H9 (cell line): ENCODE measurements around the gene ARHGAP24. TPM values are rescaled to one million over a fixed set of nuclear protein-coding genes. Genes with fewer than 3 reads are reported as not detected.

ENCODE experiments used
- DNase-seq: peaks from one replicate; pipeline ENCODE4 v3.0.0-alpha.2; 2017
- H2AFZ ChIP-seq: one replicate; pipeline ENCODE4 v1.6.1; 2013; ENCODE audit warnings: mild to moderate bottlenecking, low read length, control low read depth, moderate library complexity
- H2AK5ac ChIP-seq: 2 replicates; pipeline ENCODE4 v1.6.1; 2013; ENCODE audit warnings: low read length, control low read depth, mixed read lengths; ENCODE audit not compliant: insufficient read length
- H2BK120ac ChIP-seq: one replicate; pipeline ENCODE4 v1.6.1; 2013; ENCODE audit warnings: low read depth, mild to moderate bottlenecking, low read length, control low read depth, inconsistent platforms; ENCODE audit not compliant: poor library complexity, severe bottlenecking
- H2BK12ac ChIP-seq: 2 replicates; pipeline ENCODE4 v1.6.1; 2013; ENCODE audit warnings: low read length, control low read depth, mixed read lengths, low read depth; ENCODE audit not compliant: insufficient read length
- H2BK15ac ChIP-seq: 2 replicates; pipeline ENCODE4 v1.6.1; 2013; ENCODE audit warnings: low read depth, low read length, control low read depth
- H2BK20ac ChIP-seq: one replicate; pipeline ENCODE4 v1.6.1; 2013; ENCODE audit warnings: low read depth, mild to moderate bottlenecking, low read length, control low read depth, inconsistent platforms; ENCODE audit not compliant: poor library complexity, severe bottlenecking
- H2BK5ac ChIP-seq: 2 replicates; pipeline ENCODE4 v1.6.1; 2013; ENCODE audit warnings: low read length, control low read depth, mixed read lengths; ENCODE audit not compliant: insufficient read length
- H3K14ac ChIP-seq: 2 replicates; pipeline ENCODE4 v1.6.1; 2013; ENCODE audit warnings: low read length, control low read depth; ENCODE audit not compliant: insufficient read depth
- H3K18ac ChIP-seq: 2 replicates; pipeline ENCODE4 v1.6.1; 2013; ENCODE audit warnings: low read depth, mild to moderate bottlenecking, mixed read lengths, low read length, control low read depth; ENCODE audit not compliant: insufficient read length
- H3K23ac ChIP-seq: 2 replicates; pipeline ENCODE4 v1.6.1; 2013; ENCODE audit warnings: low read length, control low read depth, mixed read lengths, low read depth; ENCODE audit not compliant: insufficient read length
- H3K23me2 ChIP-seq: 2 replicates; pipeline ENCODE4 v1.6.1; 2013; ENCODE audit warnings: low read depth, mild to moderate bottlenecking, mixed read lengths, low read length, control low read depth; ENCODE audit not compliant: insufficient read length, poor library complexity, severe bottlenecking
- H3K27ac ChIP-seq: 2 replicates; pipeline ENCODE4 v1.5.1; 2013; ENCODE audit warnings: low read length, control low read depth, mixed read lengths, low read depth; ENCODE audit not compliant: insufficient read length
- H3K27me3 ChIP-seq: 2 replicates; pipeline ENCODE4 v1.6.1; 2013; ENCODE audit warnings: low read length, control low read depth, inconsistent platforms; ENCODE audit not compliant: insufficient read depth
- H3K4ac ChIP-seq: 2 replicates; pipeline ENCODE4 v1.6.1; 2013; ENCODE audit warnings: low read depth, mild to moderate bottlenecking, control low read depth, inconsistent platforms, low read length, moderate library complexity
- H3K4me1 ChIP-seq: 2 replicates; pipeline ENCODE4 v1.6.1; 2013; ENCODE audit warnings: low read length, control low read depth, inconsistent platforms; ENCODE audit not compliant: insufficient read depth
- H3K4me2 ChIP-seq: 2 replicates; pipeline ENCODE4 v1.6.1; 2013; ENCODE audit warnings: low read length, control low read depth, mixed read lengths; ENCODE audit not compliant: insufficient read length, insufficient read depth
- H3K56ac ChIP-seq: 2 replicates; pipeline ENCODE4 v1.6.1; 2013; ENCODE audit warnings: low read depth, mild to moderate bottlenecking, mixed read lengths, low read length, control low read depth; ENCODE audit not compliant: insufficient read length
- H3K79me1 ChIP-seq: 2 replicates; pipeline ENCODE4 v1.6.1; 2013; ENCODE audit warnings: low read depth, mild to moderate bottlenecking, moderate library complexity, low read length, control low read depth, inconsistent platforms; ENCODE audit not compliant: insufficient read depth, poor library complexity, severe bottlenecking
- H3K79me2 ChIP-seq: 2 replicates; pipeline ENCODE4 v1.6.1; 2013; ENCODE audit warnings: low read length, control low read depth, inconsistent platforms; ENCODE audit not compliant: insufficient read depth
- H3K9ac ChIP-seq: 2 replicates; pipeline ENCODE4 v1.6.1; 2013; ENCODE audit warnings: low read length, control low read depth, mixed read lengths; ENCODE audit not compliant: insufficient read length; ENCODE audit errors: extremely low read depth
- H3K9me3 ChIP-seq: one replicate; pipeline ENCODE4 v1.6.1; 2013; ENCODE audit warnings: low read depth, low read length, inconsistent platforms; ENCODE audit not compliant: control insufficient read depth
- H3T11ph ChIP-seq: one replicate; pipeline ENCODE4 v1.6.1; 2013; ENCODE audit warnings: mild to moderate bottlenecking, low read length, control low read depth, inconsistent platforms
- H4K20me1 ChIP-seq: one replicate; pipeline ENCODE4 v1.6.1; 2013; ENCODE audit not compliant: control insufficient read depth, insufficient read length, insufficient read depth
- H4K5ac ChIP-seq: 2 replicates; pipeline ENCODE4 v1.6.1; 2013; ENCODE audit warnings: low read depth, mild to moderate bottlenecking, mixed read lengths, low read length, control low read depth; ENCODE audit not compliant: insufficient read length
- H4K8ac ChIP-seq: replicated peaks from 2 replicates; pipeline ENCODE4 v1.6.1; 2013; ENCODE audit warnings: low read length, control low read depth, mixed read lengths, low read depth; ENCODE audit not compliant: insufficient read length
- H4K91ac ChIP-seq: 2 replicates; pipeline ENCODE4 v1.6.1; 2013; ENCODE audit warnings: low read depth, mild to moderate bottlenecking, moderate library complexity, mixed read lengths, low read length, control low read depth; ENCODE audit not compliant: insufficient read length
- H3K27ac Mint-ChIP-seq, 3 experiments: 2 replicates in 2 of 3; 3 replicates in 1 of 3; pipeline ENCODE4 v1.8.0; 2020 to 2021; ENCODE audit warnings: mixed read lengths in 3 of 3, mild to moderate bottlenecking in 1 of 3, moderate library complexity in 1 of 3
- H3K27me3 Mint-ChIP-seq: 2 replicates; pipeline ENCODE4 v1.8.0; 2021; ENCODE audit warnings: low read depth, mild to moderate bottlenecking, moderate library complexity, mixed read lengths
- H3K36me3 Mint-ChIP-seq, 3 experiments: 2 replicates in 2 of 3; 3 replicates in 1 of 3; pipeline ENCODE4 v1.8.0; 2020 to 2021; ENCODE audit warnings: low read depth in 3 of 3, mixed read lengths in 3 of 3; ENCODE audit not compliant: insufficient read depth in 1 of 3
- H3K4me1 Mint-ChIP-seq, 2 experiments: 2 replicates each; pipeline ENCODE4 v1.8.0; 2020; ENCODE audit warnings: mixed read lengths in 2 of 2
- H3K4me3 Mint-ChIP-seq, 2 experiments: 2 replicates in 1 of 2; 3 replicates in 1 of 2; pipeline ENCODE4 v1.8.0; 2020 to 2021; ENCODE audit warnings: mild to moderate bottlenecking in 2 of 2, mixed read lengths in 2 of 2, moderate library complexity in 1 of 2
- H3K9me3 Mint-ChIP-seq, 2 experiments: 2 replicates in 1 of 2; 3 replicates in 1 of 2; pipeline ENCODE4 v1.8.0; 2020; ENCODE audit warnings: mild to moderate bottlenecking in 2 of 2, mixed read lengths in 2 of 2, moderate library complexity in 1 of 2
- CTCF ChIP-seq: fragments of 200-600 bp; sonication (generic); conservative IDR thresholded peaks from 3 replicates; pipeline ENCODE4 v1.8.0; 2021; ENCODE audit warnings: antibody characterized with exemption, mild to moderate bottlenecking
- WGBS: extraction: QIAGEN DNeasy Blood & Tissue Kit; methylation state at CpG from one replicate; pipeline ENCODE4 v1.1.7; 2013; ENCODE audit warnings: missing lambda C conversion rate, low lambda C conversion rate, mixed read lengths; ENCODE audit not compliant: insufficient read length; ENCODE audit errors: extremely low coverage; 5-methylcytosine and 5-hydroxymethylcytosine counted together
- total RNA-seq: library from RNA; stranded (reverse); gene quantifications from 2 replicates; pipeline ENCODE4 v1.2.1, GENCODE V29; 2021

ARHGAP24 gene
- total RNA-seq, 1 experiment from 2014 or later, result 0.37 TPM

GRCh38 chr4:85672959-85673358 lies 198.0 kb downstream of the ARHGAP24 start:
- no CpG with 5 or more reads among the region's 3 CpGs for WGBS
- Mint-ChIP-seq H3K9me3 (peaks cover 8 to 12% of the 10 kb centered on the region in 2 experiments), H3K27me3 (no peaks in the 10 kb centered on the region), H3K36me3 (peaks cover 0 to 8% (median 0%) of the 10 kb centered on the region in 3 experiments; a peak in 5 of 7 replicates), H3K4me3 (no peak overlapping the region), H3K27ac (no peak overlapping the region), H3K4me1 (peaks cover 26 to 31% of the 10 kb centered on the region in 2 experiments)
- Histone ChIP-seq H2BK5ac (no peak overlapping the region), H2BK15ac (no peak overlapping the region), H3K27ac (no peak overlapping the region), H3K4ac (no peak overlapping the region), H3K14ac (no peak overlapping the region), H2AFZ (no peak overlapping the region), H3K4me2 (no peak overlapping the region), H3K18ac (no peak overlapping the region), H3K79me1 (no peaks in the 10 kb centered on the region), H3K9ac (no peak overlapping the region), H4K20me1 (no peaks in the 10 kb centered on the region), H2AK5ac (no peak overlapping the region), H3K79me2 (no peaks in the 10 kb centered on the region), H3K4me1 (peaks cover 7% of the 10 kb centered on the region; the same call in 1 of the 2 replicates), H3K56ac (no peak overlapping the region), H3T11ph (no peak overlapping the region), H2BK12ac (no peak overlapping the region), H2BK120ac (no peak overlapping the region), H3K23me2 (no peaks in the 10 kb centered on the region), H3K27me3 (no peaks in the 10 kb centered on the region), H4K91ac (no peak overlapping the region), H2BK20ac (no peak overlapping the region), H3K9me3 (no peaks in the 10 kb centered on the region), H3K23ac (no peak overlapping the region), H4K5ac (no peak overlapping the region), H4K8ac (no peak overlapping the region)
- DNase-seq, result no peak
- TF ChIP-seq CTCF, result no peak
